Right atrium auricular region (tissue), 2 donors: ENCODE data around the gene KRTAP10-12. TPM values are rescaled to one million over a fixed set of nuclear protein-coding genes. Genes with fewer than 3 reads are reported as not detected.

Source experiments
- DNase-seq: peaks from one replicate; pipeline ENCODE4 v3.0.0-alpha.2; 2019; ENCODE audit warnings: low spot score
- H3K27ac ChIP-seq, 2 donors: fragments of 200-600 bp; sonication (generic); 1 replicate in 1 of 2; 2 replicates in 1 of 2; pipeline ENCODE4 v1.5.1; 2016 to 2019
- H3K27me3 ChIP-seq, 2 donors: fragments of 200-600 bp; sonication (generic); one replicate each; pipeline versions ENCODE4 v1.5.1 to v1.6.0; 2017 to 2019
- H3K36me3 ChIP-seq: fragments of 200-600 bp; sonication (generic); one replicate; pipeline ENCODE4 v1.5.1; 2016
- H3K4me1 ChIP-seq, 2 donors: fragments of 200-600 bp; sonication (generic); one replicate each; pipeline versions ENCODE4 v1.5.1 to v1.6.0; 2017 to 2019
- H3K4me3 ChIP-seq, 2 donors: fragments of 200-600 bp; sonication (generic); 1 replicate in 1 of 2; 2 replicates in 1 of 2; pipeline ENCODE4 v1.5.1; 2017 to 2019; ENCODE audit warnings: mild to moderate bottlenecking in 1 of 2, moderate library complexity in 1 of 2
- H3K9me3 ChIP-seq, 2 donors: fragments of 200-600 bp; sonication (generic); one replicate each; pipeline ENCODE4 v1.5.1; 2019
- total RNA-seq, 2 donors: library from RNA; depleted of rRNA; stranded (reverse); fragments of >200 nt; gene quantifications; one replicate each; pipeline ENCODE4 v1.1.0, GENCODE V29; 2016
- TF ChIP-seq, protein P1 (sequence below), 2 donors: fragments of 200-600 bp; sonication (generic); IDR thresholded peaks; one replicate each; pipeline ENCODE4 v1.5.1; 2019; ENCODE audit warnings: antibody characterized with exemption in 2 of 2

Gene KRTAP10-12
- total RNA-seq, 2 donors from 2014 or later = not detected

DNA sequence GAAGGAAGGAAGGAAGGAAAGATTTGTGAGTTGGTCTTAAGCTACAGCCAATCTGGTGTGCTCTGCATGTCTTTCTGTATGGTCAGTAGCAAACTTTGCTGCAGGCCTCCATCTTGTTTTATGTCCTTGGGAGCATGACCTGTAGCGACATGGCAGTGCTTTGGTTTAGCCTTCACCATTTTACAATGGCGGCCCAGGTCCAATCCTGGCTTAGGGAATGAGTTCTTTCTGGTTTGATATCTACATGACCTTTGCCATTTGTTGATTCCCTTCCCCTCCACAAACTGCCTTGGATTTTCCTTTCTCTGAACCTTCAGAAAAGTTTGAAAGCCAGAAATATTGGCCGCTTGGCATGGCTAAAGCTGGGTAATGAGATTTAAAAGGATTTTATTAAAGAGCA lies 44.9 kb downstream of the KRTAP10-12 start:
- TF ChIP-seq, protein P1, sequence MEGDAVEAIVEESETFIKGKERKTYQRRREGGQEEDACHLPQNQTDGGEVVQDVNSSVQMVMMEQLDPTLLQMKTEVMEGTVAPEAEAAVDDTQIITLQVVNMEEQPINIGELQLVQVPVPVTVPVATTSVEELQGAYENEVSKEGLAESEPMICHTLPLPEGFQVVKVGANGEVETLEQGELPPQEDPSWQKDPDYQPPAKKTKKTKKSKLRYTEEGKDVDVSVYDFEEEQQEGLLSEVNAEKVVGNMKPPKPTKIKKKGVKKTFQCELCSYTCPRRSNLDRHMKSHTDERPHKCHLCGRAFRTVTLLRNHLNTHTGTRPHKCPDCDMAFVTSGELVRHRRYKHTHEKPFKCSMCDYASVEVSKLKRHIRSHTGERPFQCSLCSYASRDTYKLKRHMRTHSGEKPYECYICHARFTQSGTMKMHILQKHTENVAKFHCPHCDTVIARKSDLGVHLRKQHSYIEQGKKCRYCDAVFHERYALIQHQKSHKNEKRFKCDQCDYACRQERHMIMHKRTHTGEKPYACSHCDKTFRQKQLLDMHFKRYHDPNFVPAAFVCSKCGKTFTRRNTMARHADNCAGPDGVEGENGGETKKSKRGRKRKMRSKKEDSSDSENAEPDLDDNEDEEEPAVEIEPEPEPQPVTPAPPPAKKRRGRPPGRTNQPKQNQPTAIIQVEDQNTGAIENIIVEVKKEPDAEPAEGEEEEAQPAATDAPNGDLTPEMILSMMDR (IDR thresholded peaks at IDR 0.05) = no peak
- no peak overlapping the region for H3K27ac ChIP-seq
- H3K4me1 ChIP-seq = no peaks in the 10 kb centered on the region
- H3K36me3 ChIP-seq = no peaks in the 10 kb centered on the region
- no peak overlapping the region for H3K4me3 ChIP-seq
- no peak for DNase-seq
- H3K9me3 ChIP-seq = peaks cover 12 to 30% of the 10 kb centered on the region in 2 donors
- H3K27me3 ChIP-seq = no peaks in the 10 kb centered on the region

DNA sequence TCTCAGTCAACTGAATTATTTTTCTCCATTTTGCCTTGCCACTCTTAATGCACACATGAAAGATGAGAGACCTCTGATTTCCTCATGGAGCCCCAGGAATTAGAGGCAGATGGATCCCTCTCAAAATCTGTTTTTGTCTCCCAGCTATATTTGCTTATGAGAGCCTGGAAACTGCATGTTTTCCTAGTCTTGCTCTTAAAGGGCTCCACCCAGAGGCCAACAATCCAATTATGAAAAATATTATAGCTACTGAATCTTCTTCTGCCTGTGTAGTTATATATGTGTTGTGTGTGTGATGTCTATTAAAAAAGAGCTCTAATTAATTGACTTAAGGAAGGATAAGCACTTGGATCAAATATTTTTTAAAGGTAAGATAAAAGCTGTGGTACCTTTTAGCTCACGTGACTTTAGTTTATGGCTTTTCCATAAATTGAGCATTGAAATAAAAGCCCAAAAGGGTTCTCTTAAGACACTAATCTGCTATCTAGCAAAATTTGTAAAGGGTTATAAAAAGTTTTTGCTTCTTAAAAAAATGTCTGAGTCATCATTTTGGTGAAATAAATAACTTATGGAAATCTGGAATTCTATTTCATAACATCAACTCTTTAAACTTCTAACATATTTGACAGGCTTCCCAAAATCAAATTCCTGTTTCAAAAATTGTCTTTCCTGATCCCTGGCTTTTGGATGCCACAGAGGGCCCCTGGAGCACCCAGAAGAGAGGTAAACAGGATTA lies 45.6 kb downstream of the KRTAP10-12 start:
- peaks cover 10 to 24% of the 10 kb centered on the region in 2 donors for H3K9me3 ChIP-seq

More for the DNA sequence above, 45.6 kb downstream of the KRTAP10-12 start:
- TF ChIP-seq, protein P1 (IDR thresholded peaks at IDR 0.05) = no peak
- no peaks in the 10 kb centered on the region for H3K4me1 ChIP-seq
- no peaks in the 10 kb centered on the region for H3K27me3 ChIP-seq
- no peak for DNase-seq
- H3K36me3 ChIP-seq = no peaks in the 10 kb centered on the region
- H3K4me3 ChIP-seq = no peak overlapping the region
- H3K27ac ChIP-seq = no peak overlapping the region

Other genes with a start within 250 kb of the KRTAP10-12 start
- gene LRRC3, start 241.7 kb upstream of the KRTAP10-12 start, total RNA-seq = 1 to 10 TPM; 1.1 to 1.7 TPM
- gene KRTAP10-1, start 157.0 kb upstream of the KRTAP10-12 start, total RNA-seq = not detected
- not detected for gene KRTAP10-2, start 145.7 kb upstream of the KRTAP10-12 start, total RNA-seq
- not detected for gene KRTAP10-3, start 138.4 kb upstream of the KRTAP10-12 start, total RNA-seq
- not detected for gene KRTAP10-4, start 123.4 kb upstream of the KRTAP10-12 start, total RNA-seq
- gene KRTAP10-5, start 116.6 kb upstream of the KRTAP10-12 start, total RNA-seq = not detected
- not detected for gene KRTAP10-6, start 104.7 kb upstream of the KRTAP10-12 start, total RNA-seq
- not detected for gene KRTAP10-7, start 96.6 kb upstream of the KRTAP10-12 start, total RNA-seq
- not detected for gene KRTAP10-8, start 85.1 kb upstream of the KRTAP10-12 start, total RNA-seq
- not detected for gene KRTAP10-9, start 70.1 kb upstream of the KRTAP10-12 start, total RNA-seq
- gene KRTAP10-10, start 59.8 kb upstream of the KRTAP10-12 start, total RNA-seq = not detected
- not detected for gene KRTAP10-11, start 50.8 kb upstream of the KRTAP10-12 start, total RNA-seq
- not detected for gene KRTAP12-4, start 42.5 kb upstream of the KRTAP10-12 start, total RNA-seq
- not detected for gene KRTAP12-3, start 39.2 kb upstream of the KRTAP10-12 start, total RNA-seq
- not detected for gene KRTAP12-2, start 30.2 kb upstream of the KRTAP10-12 start, total RNA-seq
- gene KRTAP12-1, start 15.0 kb upstream of the KRTAP10-12 start, total RNA-seq = not detected
- gene TSPEAR, start 14.4 kb downstream of the KRTAP10-12 start, total RNA-seq = not detected
- gene UBE2G2, start 104.6 kb downstream of the KRTAP10-12 start, total RNA-seq = 10 to 100 TPM; 47.5 to 52.5 TPM
- gene SUMO3, start 120.9 kb downstream of the KRTAP10-12 start, total RNA-seq = 10 to 100 TPM; 59.7 to 74.1 TPM
- 100 to 1,000 TPM; 284 to 303 TPM for gene PTTG1IP, start 176.5 kb downstream of the KRTAP10-12 start, total RNA-seq
- 10 to 100 TPM; 16.7 to 63.6 TPM for gene ITGB2, start 223.7 kb downstream of the KRTAP10-12 start, total RNA-seq
- gene SLX9, start 242.9 kb downstream of the KRTAP10-12 start, total RNA-seq = 10 to 100 TPM; 15.9 to 18.8 TPM